GM12865 (cell line): ENCODE data around the gene FAM120AOS.

Source experiments
- DNase-seq: peaks from one replicate; pipeline ENCODE4 v3.0.0; 2010; ENCODE audit warnings: low read depth
- H3K4me3 ChIP-seq: 2 replicates; pipeline ENCODE4 v1.5.1; 2011; ENCODE audit warnings: mild to moderate bottlenecking, low read depth, low read length, control low read depth
- CTCF ChIP-seq: IDR thresholded peaks from 2 replicates; pipeline ENCODE4 v1.5.1; 2011; ENCODE audit warnings: low read length, control low read depth, low read depth, inconsistent platforms; ENCODE audit not compliant: insufficient read depth; ENCODE audit errors: missing control alignments

Gene FAM120AOS

GRCh38 chr9:93417538-93417937, 35.8 kb downstream of the FAM120AOS start:
- DNase-seq, result no peak
- H3K4me3 ChIP-seq, result no peak overlapping the region
- TF ChIP-seq CTCF, result no peak

- H3K4me3 ChIP-seq, result no peak overlapping the region
- DNase-seq, result no peak
- no peak for TF ChIP-seq CTCF
Measured at GRCh38 chr9:93416530-93417235, 36.7 kb downstream of the FAM120AOS start.

- H3K4me3 ChIP-seq, result no peak overlapping the region
- TF ChIP-seq CTCF, result no peak
- no peak for DNase-seq
Measured at GRCh38 chr9:93415176-93415690, 38.1 kb downstream of the FAM120AOS start.

- H3K4me3 ChIP-seq, result no peak overlapping the region
- DNase-seq, result no peak
- no peak for TF ChIP-seq CTCF
Measured at GRCh38 chr9:93413530-93413929, 39.9 kb downstream of the FAM120AOS start.

GRCh38 chr9:93406371-93406770, 47.0 kb downstream of the FAM120AOS start:
- TF ChIP-seq CTCF, result no peak
- no peak overlapping the region for H3K4me3 ChIP-seq
- DNase-seq, result no peak

- no peak for TF ChIP-seq CTCF
- no peak overlapping the region for H3K4me3 ChIP-seq
- DNase-seq, result no peak
Measured at GRCh38 chr9:93398471-93398870, 54.9 kb downstream of the FAM120AOS start.
